Cardiac septum (tissue), 1 donor: Measurements from ENCODE around the gene PNO1. TPM values are rescaled to one million over a fixed set of nuclear protein-coding genes. Genes with fewer than 3 reads are reported as not detected.
"Not testable (repeated sequence)": the region's sequence is repeated elsewhere in the genome, so short reads cannot be mapped to it uniquely, and the experiment has no call there.

Experiments
- DNase-seq: peaks from one replicate; pipeline ENCODE4 v3.0.0-alpha.2; 2020; ENCODE audit warnings: low spot score
- intact Hi-C: fragments of 100-400 bp; cut with DNase I; formaldehyde crosslinking; loops from one replicate; pipeline ENCODE4 v1.14.0; 2022
- long read RNA-seq: library from polyadenylated mRNA; unstranded; transcript quantifications from one replicate; pipeline ENCODE4 v2.0.0, GENCODE V29; 2021
- total RNA-seq: library from RNA; stranded (reverse); fragmentation: NEBNext Ultra II Directional; extraction: Animal tissue kit (Norgen Biotek cat#: 25700); gene quantifications from one replicate; pipeline ENCODE4 v1.2.1, GENCODE V29; 2021
- donor health status: DM: no; HTN: no; CAD: no.

PNO1 gene
- 10.8 TPM for total RNA-seq
- long read RNA-seq, transcript PNO1-201 (7 exons, 2,286 nt): major isoform, 42 of 47 reads
- long read RNA-seq, partial matches to known transcripts: 3 of 47 reads
- long read RNA-seq, other reads (novel, unspliced or antisense): 2 of 47 reads

DNA sequence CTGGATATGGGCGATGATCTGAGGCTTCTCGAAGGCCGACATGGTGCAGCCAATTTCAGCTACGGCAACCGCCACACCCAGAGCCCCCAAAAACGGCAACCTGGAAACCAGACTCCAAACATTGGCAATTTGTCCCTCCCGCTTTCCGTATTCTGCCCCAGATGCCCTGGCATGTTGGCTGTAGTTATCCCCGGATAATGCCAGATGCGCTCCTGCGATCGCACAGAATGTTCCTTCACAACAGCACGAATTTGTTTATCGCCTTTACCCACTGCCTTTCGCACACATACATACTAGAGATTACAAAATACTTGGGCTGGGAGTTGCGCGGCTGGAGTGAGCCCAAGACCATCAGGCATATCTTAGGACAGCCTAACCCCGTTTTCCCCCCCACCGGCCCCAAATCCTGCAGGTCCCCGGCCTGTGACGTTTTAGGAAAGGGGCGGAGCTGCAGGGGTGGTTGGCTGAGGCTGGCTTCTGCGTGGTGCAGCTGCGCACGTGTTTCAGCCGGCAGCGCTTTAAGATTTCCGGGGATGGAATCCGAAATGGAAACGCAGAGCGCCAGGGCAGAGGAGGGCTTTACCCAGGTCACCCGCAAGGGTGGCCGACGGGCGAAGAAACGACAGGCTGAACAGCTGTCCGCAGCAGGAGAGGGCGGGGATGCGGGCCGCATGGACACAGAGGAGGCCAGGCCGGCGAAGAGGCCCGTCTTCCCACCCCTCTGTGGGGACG, at the start of gene PNO1:
Gene PNO1, plus strand, starts transcription at position 487 of the 732 bp plus-strand sequence. Its CDS starts 47 bp downstream, at position 534.
- intact Hi-C loops: loop anchor here (2.0 to 10.0 kb wide), 2 partner anchors 93 to 95 kb away; partner anchors contain the start of genes C1D and PPP3R1

DNA sequence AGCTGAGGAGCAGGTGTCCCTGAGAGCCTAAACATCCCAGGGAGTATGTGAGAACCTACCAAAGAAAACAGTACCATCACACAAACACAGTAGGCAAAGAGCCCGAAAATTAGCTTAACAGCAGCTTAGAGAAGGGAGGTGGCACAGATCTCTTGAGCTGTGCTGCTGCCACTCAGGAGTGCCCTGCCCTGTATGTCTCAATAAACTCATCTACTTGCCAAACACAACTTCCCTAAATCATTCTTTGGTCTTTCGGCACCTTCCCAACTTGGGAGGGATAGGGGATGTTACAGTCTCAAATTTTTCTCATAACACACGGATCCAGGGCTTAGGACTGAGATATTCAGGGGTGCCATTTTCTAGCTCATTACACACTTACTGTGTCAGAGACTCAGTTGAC, 49.6 kb upstream of the PNO1 start:
- DNase-seq: no peak
- intact Hi-C loops: no loop called here

More for the DNA sequence above, at the start of gene PNO1:
- DNase-seq: peak; percentile 98

GRCh38 chr2:68110102-68110501, 47.6 kb upstream of the PNO1 start:
- intact Hi-C loops: no loop called here
- DNase-seq: no peak

- intact Hi-C loops: no loop called here
- DNase-seq: no peak
Observed at GRCh38 chr2:68115965-68116364, 41.7 kb upstream of the PNO1 start.

DNA sequence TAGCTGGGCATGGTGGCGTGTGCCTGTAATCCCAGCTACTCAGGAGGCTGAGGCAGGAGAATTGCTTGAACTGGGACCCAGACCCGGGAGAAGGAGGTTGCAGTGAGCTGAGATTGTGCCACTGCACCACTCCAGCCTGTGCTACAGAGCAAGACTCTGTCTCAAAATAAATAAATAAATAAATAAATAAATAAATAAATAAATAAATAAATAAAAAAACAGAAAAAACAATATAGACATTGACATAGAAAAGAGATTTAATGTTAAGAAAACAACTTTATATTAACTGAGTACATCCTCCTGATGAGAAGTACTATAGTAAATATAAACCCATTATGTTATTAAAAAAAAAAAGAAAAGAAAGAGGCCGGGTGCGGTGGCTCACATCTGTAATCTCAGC, 39.8 kb upstream of the PNO1 start:
- DNase-seq, intact Hi-C loops: not testable (repeated sequence)

DNA sequence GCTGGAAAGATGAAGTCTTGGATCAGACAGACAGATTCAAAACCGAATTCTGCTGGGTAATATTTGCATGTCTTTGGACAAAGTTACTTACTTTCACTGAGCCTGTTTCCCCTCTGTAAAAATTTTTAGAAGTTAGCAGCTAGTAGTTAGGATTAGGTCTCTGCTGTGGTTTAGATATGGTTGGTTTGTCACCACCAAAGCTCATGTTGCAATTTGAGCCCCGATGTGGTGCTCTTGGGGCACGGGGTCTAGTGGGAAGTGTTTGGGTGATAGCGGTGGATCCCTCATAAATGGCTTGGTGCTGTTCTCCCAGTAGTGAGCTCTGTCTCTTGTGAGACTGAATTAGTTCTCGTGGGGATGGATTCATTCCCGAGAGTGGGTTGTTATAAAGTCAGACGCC, 38.9 kb upstream of the PNO1 start:
- no peak for DNase-seq

GRCh38 chr2:68119504-68119903, 38.2 kb upstream of the PNO1 start:
- intact Hi-C loops: no loop called here
- DNase-seq: no peak

More for the DNA sequence above, 38.9 kb upstream of the PNO1 start:
- intact Hi-C loops: no loop called here

- DNase-seq: peak; percentile 91
- intact Hi-C loops: loop anchor here (2.0 to 10.0 kb wide), 4 partner anchors 73 to 319 kb away; no protein-coding TSS in a partner anchor
Observed at GRCh38 chr2:68121873-68122679, 35.6 kb upstream of the PNO1 start.

GRCh38 chr2:68122680-68122964, 35.1 kb upstream of the PNO1 start:
- intact Hi-C loops: loop anchor here (2.0 to 10.0 kb wide), 4 partner anchors 72 to 318 kb away; no protein-coding TSS in a partner anchor

GRCh38 chr2:68124321-68124720, 33.4 kb upstream of the PNO1 start:
- no peak for DNase-seq
- intact Hi-C loops: loop anchor here (5.0 to 10.0 kb wide), 2 partner anchors 70 to 238 kb away; no protein-coding TSS in a partner anchor

More at GRCh38 chr2:68122680-68122964, 35.1 kb upstream of the PNO1 start:
- DNase-seq: no peak

GRCh38 chr2:68125821-68126220, 31.9 kb upstream of the PNO1 start:
- intact Hi-C loops: loop anchor here (10.0 kb wide), 1 partner anchor 69 kb away; no protein-coding TSS in a partner anchor
- no peak for DNase-seq

GRCh38 chr2:68126561-68126960, 31.1 kb upstream of the PNO1 start:
- intact Hi-C loops: loop anchor here (10.0 kb wide), 1 partner anchor 68 kb away; no protein-coding TSS in a partner anchor
- DNase-seq: no peak

DNA sequence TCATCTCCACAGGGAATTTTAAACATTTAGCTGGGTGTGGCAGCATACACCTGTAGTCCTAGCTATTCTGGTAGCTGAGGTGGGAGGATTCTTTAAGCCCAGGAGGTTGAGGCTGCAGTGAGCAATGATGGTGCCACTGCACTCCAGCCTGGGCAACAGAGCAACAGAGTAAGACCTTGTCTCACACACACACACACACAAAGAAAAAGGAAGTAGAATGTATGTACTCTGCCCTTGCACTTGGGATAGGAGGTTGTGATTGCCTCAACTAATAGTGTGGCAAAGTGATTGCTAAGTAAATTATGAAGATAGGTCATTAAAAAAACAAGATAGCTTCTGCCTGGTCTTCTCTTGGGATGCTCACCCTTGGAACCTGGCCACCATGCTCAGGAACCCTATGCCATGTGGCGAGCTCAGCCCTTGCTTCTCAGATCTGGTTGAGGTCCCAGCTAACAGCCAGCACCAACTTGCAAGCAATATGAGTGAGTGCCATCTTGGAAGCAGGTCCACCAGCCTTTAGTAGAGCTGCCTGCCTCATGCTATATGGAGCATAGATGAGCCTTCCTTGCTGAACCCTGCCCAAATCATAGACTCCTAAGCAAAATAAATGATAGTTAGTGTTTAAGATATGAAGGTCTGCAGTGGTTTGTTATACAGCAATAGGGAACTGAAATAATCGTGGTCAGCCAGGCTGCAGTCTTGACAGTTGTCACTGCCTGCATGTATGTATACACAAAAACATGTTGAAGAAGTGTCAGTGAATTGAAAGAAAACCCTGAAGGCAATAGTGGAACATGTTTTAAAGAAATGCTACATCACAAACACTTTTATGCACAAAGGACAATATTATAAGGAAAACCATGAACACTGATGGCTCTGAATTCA, 30.1 kb upstream of the PNO1 start:
- intact Hi-C loops: loop anchor here (10.0 kb wide), 1 partner anchor 67 kb away; no protein-coding TSS in a partner anchor
- no peak for DNase-seq

GRCh38 chr2:68134120-68134519, 23.6 kb upstream of the PNO1 start:
- intact Hi-C loops: no loop called here
- no peak for DNase-seq

- no peak for DNase-seq
- intact Hi-C loops: no loop called here
Observed at GRCh38 chr2:68134554-68134953, 23.1 kb upstream of the PNO1 start.

GRCh38 chr2:68135448-68136320, 22.0 kb upstream of the PNO1 start:
- no peak for DNase-seq
- intact Hi-C loops: no loop called here

GRCh38 chr2:68141875-68142274, 15.8 kb upstream of the PNO1 start:
- intact Hi-C loops: no loop called here

GRCh38 chr2:68151037-68151436, 6.7 kb upstream of the PNO1 start:
- intact Hi-C loops: loop anchor here (10.0 kb wide), 1 partner anchor 86 kb away; the partner anchor contains the start of gene C1D
- no peak for DNase-seq

More at GRCh38 chr2:68141875-68142274, 15.8 kb upstream of the PNO1 start:
- DNase-seq: no peak
